ENCODE data around the gene PDGFRB. TPM values are rescaled to one million over a fixed set of nuclear protein-coding genes. Genes with fewer than 3 reads are reported as not detected.

PDGFRB gene
- total RNA-seq, 1 experiment from 2014 or later, result not detected

DNA sequence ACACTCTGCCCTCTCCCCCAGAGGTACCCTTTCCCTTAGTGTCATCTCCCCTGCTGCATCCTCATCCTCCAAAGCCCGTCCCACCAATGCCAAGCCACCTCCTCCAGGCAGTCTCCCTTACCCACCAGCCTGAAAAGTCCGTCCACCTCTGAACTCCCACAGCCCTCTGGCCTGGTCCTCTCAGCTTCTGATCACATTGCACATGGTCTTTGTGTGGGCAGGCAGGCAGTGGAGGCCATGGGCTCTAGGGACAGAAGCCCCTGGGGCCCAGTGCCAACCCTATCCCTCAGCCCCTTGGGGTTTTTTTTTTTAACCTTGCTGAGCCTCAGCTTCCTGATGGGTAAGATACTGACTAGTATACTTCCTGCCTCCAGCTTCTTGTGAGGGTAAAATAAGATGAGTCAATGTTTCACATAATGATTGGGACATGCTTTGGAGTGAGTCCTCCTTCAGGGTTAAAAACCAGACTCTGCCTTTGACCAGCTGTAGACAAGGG lies 88.7 kb downstream of the PDGFRB start:
- H3K27me3 ChIP-seq (ENCODE audit: insufficient read depth, low read depth), result no peaks in the 10 kb centered on the region
- H3K4me3 ChIP-seq, result no peak overlapping the region
- H3K79me2 ChIP-seq (ENCODE audit: low read depth), result no peaks in the 10 kb centered on the region
- no peak overlapping the region for H3K27ac ChIP-seq
- no peaks in the 10 kb centered on the region for H3K9me3 ChIP-seq (ENCODE audit: insufficient read depth, low read depth)
- no peaks in the 10 kb centered on the region for H3K9me2 ChIP-seq (ENCODE audit: insufficient read depth)
- H2AFZ ChIP-seq, result no peak overlapping the region
- peaks cover 6% of the 10 kb centered on the region; the same call in 1 of the 2 replicates for H3K4me1 ChIP-seq (replicated peaks; ENCODE audit: insufficient read depth)
- POLR2A ChIA-PET (ENCODE audit: unreplicated experiment), result no interaction called here
- no peak for DNase-seq
- BruUV-seq (replicated peaks), result no TSS peak
- no peak overlapping the region for H3K4me2 ChIP-seq
- no peaks in the 10 kb centered on the region for H3F3A ChIP-seq (ENCODE audit: insufficient read depth, low read depth)
- intact Hi-C loops (cut with micrococcal nuclease; ENCODE audit: unreplicated experiment), result no loop called here
- H4K20me1 ChIP-seq (ENCODE audit: insufficient read depth), result no peaks in the 10 kb centered on the region
- CTCF ChIA-PET, result interaction anchor here (0.7 kb wide), 1 partner anchor 45 kb away, joined by 4 read pairs; no protein-coding TSS in a partner anchor
- TF ChIP-seq CTCF (conservative IDR thresholded peaks at IDR 0.05), result no peak
- no peak for TF ChIP-seq EZH2 (IDR thresholded peaks at IDR 0.05; ENCODE audit: low read depth)
- H3K36me3 ChIP-seq (ENCODE audit: low read depth), result no peaks in the 10 kb centered on the region

DNA sequence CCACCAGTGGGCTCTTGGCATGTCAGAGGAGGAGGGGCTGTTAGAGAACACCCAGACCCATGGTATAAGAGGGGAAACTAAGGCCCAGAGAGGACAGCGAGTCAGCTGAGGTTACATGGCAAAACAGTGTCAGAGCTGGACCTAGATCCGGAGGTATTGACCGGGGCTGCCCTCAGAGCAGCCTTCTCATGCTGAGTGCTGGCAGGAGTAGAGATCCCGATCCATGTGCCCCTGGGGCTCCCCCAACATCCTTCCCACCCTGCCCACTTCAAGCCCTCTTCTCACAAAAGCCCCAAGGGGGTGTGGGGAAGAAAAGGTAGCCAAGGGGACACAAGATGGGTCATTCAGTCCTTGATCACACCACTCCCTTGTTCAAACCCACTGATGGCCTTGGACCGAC lies 89.2 kb downstream of the PDGFRB start:
- peaks cover 6% of the 10 kb centered on the region; the same call in 1 of the 2 replicates for H3K4me1 ChIP-seq (replicated peaks; ENCODE audit: insufficient read depth)
- no peak overlapping the region for H3K4me2 ChIP-seq
- intact Hi-C loops (cut with micrococcal nuclease; ENCODE audit: unreplicated experiment), result no loop called here
- no peaks in the 10 kb centered on the region for H3K79me2 ChIP-seq (ENCODE audit: low read depth)
- ChIA-PET CTCF (no interaction called here), POLR2A (ENCODE audit: unreplicated experiment) (no interaction called here)
- H3K36me3 ChIP-seq (ENCODE audit: low read depth), result no peaks in the 10 kb centered on the region
- H4K20me1 ChIP-seq (ENCODE audit: insufficient read depth), result no peaks in the 10 kb centered on the region
- no peak overlapping the region for H3K4me3 ChIP-seq
- H2AFZ ChIP-seq, result no peak overlapping the region
- BruUV-seq (replicated peaks), result no TSS peak
- no peaks in the 10 kb centered on the region for H3K9me3 ChIP-seq (ENCODE audit: insufficient read depth, low read depth)
- H3K9me2 ChIP-seq (ENCODE audit: insufficient read depth), result no peaks in the 10 kb centered on the region
- no peak for DNase-seq
- no peaks in the 10 kb centered on the region for H3F3A ChIP-seq (ENCODE audit: insufficient read depth, low read depth)
- no peak overlapping the region for H3K27ac ChIP-seq
- no peaks in the 10 kb centered on the region for H3K27me3 ChIP-seq (ENCODE audit: insufficient read depth, low read depth)
- TF ChIP-seq EZH2 (IDR thresholded peaks at IDR 0.05; ENCODE audit: low read depth), result no peak
- no peak for TF ChIP-seq CTCF (conservative IDR thresholded peaks at IDR 0.05)

DNA sequence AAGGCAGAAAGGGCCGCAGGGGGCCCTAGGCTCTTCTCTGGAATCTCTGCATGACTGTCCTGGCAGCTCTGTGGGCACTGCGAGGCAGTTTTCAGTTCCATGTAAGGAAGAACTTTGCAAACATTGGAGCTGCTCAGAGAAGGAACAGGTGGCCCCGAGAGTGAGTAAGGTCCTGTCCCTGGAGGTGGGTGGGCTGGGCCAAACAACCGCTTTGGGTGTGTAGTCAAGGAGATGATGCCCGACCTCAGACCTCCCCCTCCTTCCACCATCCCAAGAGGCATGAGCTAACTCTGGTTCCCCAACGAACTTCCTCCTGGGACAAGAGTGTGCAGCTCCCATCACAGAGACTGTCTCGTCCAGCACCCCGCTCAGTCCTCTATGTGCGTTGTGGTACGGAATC lies 89.8 kb downstream of the PDGFRB start:
- Histone ChIP-seq H3F3A (ENCODE audit: insufficient read depth, low read depth) (no peaks in the 10 kb centered on the region), H3K27ac (no peak overlapping the region), H3K4me3 (no peak overlapping the region), H3K27me3 (ENCODE audit: insufficient read depth, low read depth) (no peaks in the 10 kb centered on the region), H2AFZ (no peak overlapping the region), H3K79me2 (ENCODE audit: low read depth) (no peaks in the 10 kb centered on the region), H4K20me1 (ENCODE audit: insufficient read depth) (no peaks in the 10 kb centered on the region), H3K4me1 (replicated peaks; ENCODE audit: insufficient read depth) (peaks cover 6% of the 10 kb centered on the region; the same call in 1 of the 2 replicates), H3K9me2 (ENCODE audit: insufficient read depth) (no peaks in the 10 kb centered on the region), H3K36me3 (ENCODE audit: low read depth) (no peaks in the 10 kb centered on the region), H3K9me3 (ENCODE audit: insufficient read depth, low read depth) (no peaks in the 10 kb centered on the region), H3K4me2 (no peak overlapping the region)
- intact Hi-C loops (cut with micrococcal nuclease; ENCODE audit: unreplicated experiment), result no loop called here
- TF ChIP-seq EZH2 (IDR thresholded peaks at IDR 0.05; ENCODE audit: low read depth) (no peak), CTCF (conservative IDR thresholded peaks at IDR 0.05) (no peak)
- no TSS peak for BruUV-seq (replicated peaks)
- ChIA-PET POLR2A (ENCODE audit: unreplicated experiment) (no interaction called here), CTCF (no interaction called here)
- DNase-seq, result no peak

All from PC-9 (cell line).